Fibroblast of pulmonary artery (primary cell): ENCODE measurements around the gene HOXC12.

Source experiments
- DNase-seq: peaks from one replicate; pipeline ENCODE4 v3.0.0-alpha.2; 2010; ENCODE audit warnings: low read depth
- H3K4me3 ChIP-seq: replicated peaks from 2 replicates; pipeline ENCODE4 v1.5.1; 2011; ENCODE audit warnings: low read depth, mild to moderate bottlenecking, control low read depth, low read length, moderate library complexity
- TF ChIP-seq, protein P1 (sequence below): IDR thresholded peaks from 2 replicates; pipeline ENCODE4 v1.5.1; 2011; ENCODE audit warnings: mild to moderate bottlenecking, control low read depth, low read length, inconsistent platforms; ENCODE audit errors: missing control alignments

Gene HOXC12

DNA sequence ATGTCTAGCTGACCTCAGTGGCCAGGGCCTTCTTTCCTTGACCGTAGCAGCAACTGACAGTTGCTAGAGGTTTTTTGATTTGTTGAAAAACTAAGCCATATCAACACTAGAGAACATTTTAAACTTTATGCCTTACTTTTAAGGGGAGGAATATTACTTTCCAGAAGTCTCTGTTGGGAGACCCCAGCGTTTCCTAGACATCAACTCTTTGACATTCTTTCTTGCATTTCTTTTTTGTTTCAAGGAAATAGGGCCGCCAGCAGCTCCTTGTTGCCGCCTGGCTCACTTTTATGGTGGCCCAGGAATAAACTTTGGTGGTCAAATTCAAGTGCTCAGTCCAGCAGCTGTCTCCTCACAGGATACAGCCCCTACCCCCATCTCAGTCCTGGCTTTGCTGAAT lies 15.7 kb downstream of the HOXC12 start:
- H3K4me3 ChIP-seq, result no peak overlapping the region
- no peak for DNase-seq
- TF ChIP-seq, protein P1, sequence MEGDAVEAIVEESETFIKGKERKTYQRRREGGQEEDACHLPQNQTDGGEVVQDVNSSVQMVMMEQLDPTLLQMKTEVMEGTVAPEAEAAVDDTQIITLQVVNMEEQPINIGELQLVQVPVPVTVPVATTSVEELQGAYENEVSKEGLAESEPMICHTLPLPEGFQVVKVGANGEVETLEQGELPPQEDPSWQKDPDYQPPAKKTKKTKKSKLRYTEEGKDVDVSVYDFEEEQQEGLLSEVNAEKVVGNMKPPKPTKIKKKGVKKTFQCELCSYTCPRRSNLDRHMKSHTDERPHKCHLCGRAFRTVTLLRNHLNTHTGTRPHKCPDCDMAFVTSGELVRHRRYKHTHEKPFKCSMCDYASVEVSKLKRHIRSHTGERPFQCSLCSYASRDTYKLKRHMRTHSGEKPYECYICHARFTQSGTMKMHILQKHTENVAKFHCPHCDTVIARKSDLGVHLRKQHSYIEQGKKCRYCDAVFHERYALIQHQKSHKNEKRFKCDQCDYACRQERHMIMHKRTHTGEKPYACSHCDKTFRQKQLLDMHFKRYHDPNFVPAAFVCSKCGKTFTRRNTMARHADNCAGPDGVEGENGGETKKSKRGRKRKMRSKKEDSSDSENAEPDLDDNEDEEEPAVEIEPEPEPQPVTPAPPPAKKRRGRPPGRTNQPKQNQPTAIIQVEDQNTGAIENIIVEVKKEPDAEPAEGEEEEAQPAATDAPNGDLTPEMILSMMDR, result no peak

DNA sequence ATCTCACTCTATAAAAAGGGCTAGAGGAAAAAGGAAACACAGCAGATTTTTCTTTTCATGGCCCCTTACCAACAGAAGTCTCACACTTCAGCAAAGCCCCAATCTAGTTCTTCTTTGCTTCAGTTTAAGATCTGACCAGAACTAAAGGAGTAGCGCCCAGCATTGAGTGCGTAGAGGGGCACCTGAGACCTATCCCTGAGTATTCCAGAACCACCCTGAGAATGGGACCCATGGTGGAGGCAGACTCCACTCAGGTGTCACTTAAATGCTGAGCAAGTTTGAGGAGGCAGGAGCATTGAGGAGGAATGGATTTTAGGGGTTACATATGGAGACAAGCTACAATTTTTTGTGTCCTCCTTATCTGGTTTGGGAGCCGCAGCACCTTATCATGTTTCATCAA lies 16.4 kb downstream of the HOXC12 start:
- H3K4me3 ChIP-seq, result no peak overlapping the region
- no peak for DNase-seq
- TF ChIP-seq, protein P1, result no peak

- H3K4me3 ChIP-seq, result no peak overlapping the region
- TF ChIP-seq, protein P1, result no peak
- DNase-seq, result no peak
Observed at GRCh38 chr12:53971686-53972085, 17.0 kb downstream of the HOXC12 start.

GRCh38 chr12:53972152-53972702 lies 17.5 kb downstream of the HOXC12 start:
- DNase-seq, result no peak
- TF ChIP-seq, protein P1, result no peak
- H3K4me3 ChIP-seq, result no peak overlapping the region

DNA sequence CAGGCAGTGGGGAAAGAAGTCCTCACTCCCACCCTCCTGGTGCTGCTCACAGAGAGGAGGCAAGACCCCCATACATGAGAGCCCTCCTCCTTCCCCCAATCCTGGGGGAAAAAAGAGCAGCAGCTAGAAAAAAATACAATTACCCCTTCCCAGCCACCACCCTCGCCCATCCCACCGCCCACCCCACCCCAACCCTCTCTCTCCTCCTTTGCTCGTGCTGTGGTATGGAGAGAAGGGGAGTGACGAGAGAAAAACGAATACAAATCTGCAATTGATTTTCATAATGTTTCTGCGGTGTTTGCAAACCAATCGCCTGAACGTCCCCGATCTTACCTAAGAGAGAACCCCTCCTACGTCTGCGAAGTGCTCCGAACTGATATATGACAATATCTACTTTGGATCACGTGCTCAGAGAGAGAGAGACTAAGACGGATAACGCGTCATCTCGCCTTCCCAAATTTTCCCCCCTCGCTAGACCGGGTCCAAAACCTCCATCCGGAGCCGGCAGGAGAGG lies 18.1 kb downstream of the HOXC12 start, which contains the start of gene HOXC11:
HOXC11 (plus strand) TSS at position 405 of the 514 bp plus-strand sequence. CDS start 116 bp downstream, outside the sequence.
- DNase-seq, result no peak
- no peak within 1 kb of the TSS for H3K4me3 ChIP-seq
- TF ChIP-seq, protein P1, result no peak

GRCh38 chr12:53973236-53974042 lies 18.7 kb downstream of the HOXC12 start:
- H3K4me3 ChIP-seq, result no peak overlapping the region
- DNase-seq, result no peak
- TF ChIP-seq, protein P1, result no peak
